GM12878 (cell line): ENCODE measurements around the gene IL11. TPM values are rescaled to one million over a fixed set of nuclear protein-coding genes. Genes with fewer than 3 reads are reported as not detected.

Experiments
- ATAC-seq: fragments of 200-7000 bp; cut with Tn5 transposase; 3 replicates; pipeline ENCODE4 v1.9.1; 2020; ENCODE audit warnings: mild to moderate bottlenecking, moderate library complexity
- BruUV-seq: library from RNA; stranded (reverse); fragments of 400-500 nt; replicated peaks from 2 replicates; lab custom pipeline; 2021; lab: Mats Ljungman, UMichigan
- CTCF ChIA-PET: fragments of 300-600 bp; sonication (Branson Sonifier 250); formaldehyde crosslinking; extraction: SDS; loops from one replicate; lab custom pipeline; 2021; ENCODE audit warnings: inconsistent platforms; lab: Yijun Ruan, JAX
- POLR2A ChIA-PET: fragments of 350-600 bp; formaldehyde crosslinking; extraction: SDS; loops from one replicate; lab custom pipeline; 2021; ENCODE audit warnings: inconsistent platforms; lab: Charles Lee
- RAD21 ChIA-PET: fragments of 300-600 bp; sonication (Branson Sonifier 250); formaldehyde crosslinking; loops from one replicate; lab custom pipeline; 2023; ENCODE audit warnings: antibody characterized with exemption; ENCODE audit not compliant: unreplicated experiment; lab: Charles Lee
- SMC1A ChIA-PET: fragments of 300-600 bp; sonication (Branson Sonifier 250); formaldehyde crosslinking; loops from one replicate; lab custom pipeline; 2023; ENCODE audit not compliant: unreplicated experiment, uncharacterized antibody; lab: Charles Lee
- DNase-seq: peaks from one replicate; pipeline ENCODE4 v3.0.0-alpha.2; 2011; ENCODE audit warnings: low read depth, low spot score
- FAIRE-seq: peaks from 3 replicates; lab custom pipeline; 2011; peaks lifted over from hg19 to GRCh38; lab: Jason Lieb, UNC
- H2AFZ ChIP-seq: 2 replicates; pipeline ENCODE4 v1.6.0; 2011; ENCODE audit warnings: low read depth, low read length, control low read depth; ENCODE audit not compliant: control insufficient read depth
- H3K27ac ChIP-seq: 2 replicates; pipeline ENCODE4 v1.5.1; 2011; ENCODE audit warnings: control low read depth; ENCODE audit not compliant: control insufficient read depth, insufficient read depth
- H3K27me3 ChIP-seq, 2 experiments: replicated peaks in 1 of 2; 2 replicates each; pipeline versions ENCODE4 v1.6.0 to v1.6.1; 2011; ENCODE audit warnings: low read length in 1 of 2; ENCODE audit not compliant: control insufficient read depth in 2 of 2, insufficient read depth in 2 of 2
- H3K36me3 ChIP-seq, 2 experiments: 2 replicates each; pipeline ENCODE4 v1.5.1; 2011; ENCODE audit warnings: low read length in 1 of 2; ENCODE audit not compliant: control insufficient read depth in 2 of 2, insufficient read depth in 2 of 2
- H3K4me1 ChIP-seq: 2 replicates; pipeline ENCODE4 v1.6.1; 2011; ENCODE audit warnings: mild to moderate bottlenecking, low read length, moderate library complexity, mixed read lengths; ENCODE audit not compliant: control insufficient read depth, insufficient read depth
- H3K4me2 ChIP-seq: 2 replicates; pipeline ENCODE4 v1.6.0; 2011; ENCODE audit warnings: control low read depth; ENCODE audit not compliant: control insufficient read depth, insufficient read depth
- H3K4me3 ChIP-seq: fragments of 200-600 bp; sonication (generic); 2 replicates; pipeline ENCODE4 v1.5.1; 2016
- H3K79me2 ChIP-seq: 2 replicates; pipeline ENCODE4 v1.6.0; 2011; ENCODE audit warnings: low read length; ENCODE audit not compliant: control insufficient read depth, insufficient read depth
- H3K9ac ChIP-seq: 2 replicates; pipeline ENCODE4 v1.8.0; 2011; ENCODE audit warnings: low read length, control low read depth, mixed read lengths; ENCODE audit not compliant: control insufficient read depth, insufficient read depth
- H3K9me3 ChIP-seq: replicated peaks from 3 replicates; pipeline ENCODE4 v1.5.1; 2011; ENCODE audit warnings: mild to moderate bottlenecking, low read length; ENCODE audit not compliant: control insufficient read depth, insufficient read depth
- H4K20me1 ChIP-seq: 2 replicates; pipeline ENCODE4 v1.6.0; 2011; ENCODE audit not compliant: control insufficient read depth, insufficient read depth
- BCL3 ChIP-seq: IDR thresholded peaks from 2 replicates; pipeline ENCODE4 v1.6.1; 2011; ENCODE audit warnings: borderline replicate concordance, low read depth, mild to moderate bottlenecking, moderate library complexity, low read length; ENCODE audit not compliant: insufficient read depth, poor library complexity, severe bottlenecking
- CHD1 ChIP-seq: IDR thresholded peaks from 2 replicates; pipeline ENCODE4 v1.6.1; 2012; ENCODE audit warnings: low read depth, low read length, improper control_type of control experiment
- CREB1 ChIP-seq: IDR thresholded peaks from 2 replicates; pipeline ENCODE4 v1.6.1; 2012; ENCODE audit warnings: low read depth, mild to moderate bottlenecking, inconsistent platforms
- HDAC2 ChIP-seq: fragments of 200-600 bp; sonication (generic); IDR thresholded peaks from 2 replicates; pipeline ENCODE4 v1.6.1; 2017
- KDM1A ChIP-seq: fragments of 200-600 bp; sonication (generic); IDR thresholded peaks from 2 replicates; pipeline ENCODE4 v1.6.1; 2016; ENCODE audit warnings: borderline replicate concordance
- LARP7 ChIP-seq: fragments of 450-650 bp; IDR thresholded peaks from 2 replicates; pipeline ENCODE4 v1.6.1; 2017; ENCODE audit warnings: mild to moderate bottlenecking
- NRF1 ChIP-seq: conservative IDR thresholded peaks from 2 replicates; pipeline ENCODE4 v1.6.1; 2011; ENCODE audit warnings: mild to moderate bottlenecking, low read depth, low read length, improper control_type of control experiment
- PRDM15 ChIP-seq: fragments of 450-650 bp; formaldehyde crosslinking; IDR thresholded peaks from 2 replicates; pipeline ENCODE4 v1.4.0; 2020; ENCODE audit warnings: mild to moderate bottlenecking, moderate library complexity
- SMAD5 ChIP-seq: IDR thresholded peaks from 2 replicates; pipeline ENCODE4 v1.6.1; 2016; ENCODE audit warnings: antibody characterized with exemption, low read depth
- TAF1 ChIP-seq: IDR thresholded peaks from 2 replicates; pipeline ENCODE4 v1.6.1; 2011; ENCODE audit warnings: mild to moderate bottlenecking, low read depth, low read length, borderline replicate concordance
- TBL1XR1 ChIP-seq: IDR thresholded peaks from 2 replicates; pipeline ENCODE4 v1.6.1; 2012; ENCODE audit warnings: low read depth, low read length, improper control_type of control experiment
- WGBS: methylation state at CpG from one replicate; pipeline ENCODE4 v1.1.6; 2016; ENCODE audit warnings: low lambda C conversion rate; ENCODE audit not compliant: insufficient replicate concordance, insufficient coverage; ENCODE audit errors: missing lambda C conversion rate; 5-methylcytosine and 5-hydroxymethylcytosine counted together
- in situ Hi-C: fragments of 300-500 bp; cut with MboI; formaldehyde crosslinking; loops from 9 replicates; pipeline ENCODE4 v1.14.3; 2018; ENCODE audit warnings: mixed read lengths
- intact Hi-C: fragments of 100-400 bp; cut with micrococcal nuclease; formaldehyde crosslinking; loops from one replicate; pipeline ENCODE4 v1.14.2; 2022; ENCODE audit not compliant: unreplicated experiment
- polyA plus RNA-seq, 11 experiments: library from polyadenylated mRNA; depleted of rRNA in 4 of 11; unstranded in 6 of 11; stranded (reverse) in 5 of 11; fragments of >200 nt; fragmentation: Nextera tagmentation in 4 of 11; fragmentation: Illumina TruSeq in 1 of 11; extraction: Ambion mirVana in 4 of 11; extraction: Trizol in 1 of 11; gene quantifications; 1 replicate in 1 of 11; 2 replicates in 10 of 11; pipeline versions ENCODE4 v1.2.1 to v1.2.3, GENCODE V29; 2011 to 2016; ENCODE audit warnings: inconsistent platforms in 2 of 11, missing spikeins in 2 of 11, low read depth in 1 of 11
- total RNA-seq, 4 experiments: library from RNA; depleted of rRNA in 3 of 4; stranded (reverse); fragments of >200 nt in 3 of 4; fragmentation: Illumina TruSeq in 1 of 4; extraction: Trizol in 1 of 4; gene quantifications; 2 replicates each; pipeline versions ENCODE4 v1.2.1 to v1.2.3, GENCODE V29; 2013 to 2021

The IL11 gene
- total and polyA plus RNA-seq, 10 of the 15 experiments (the other 5 are each of a cell fraction or from before 2014, with no cell fraction given): 0.15 TPM; not detected in 9

DNA sequence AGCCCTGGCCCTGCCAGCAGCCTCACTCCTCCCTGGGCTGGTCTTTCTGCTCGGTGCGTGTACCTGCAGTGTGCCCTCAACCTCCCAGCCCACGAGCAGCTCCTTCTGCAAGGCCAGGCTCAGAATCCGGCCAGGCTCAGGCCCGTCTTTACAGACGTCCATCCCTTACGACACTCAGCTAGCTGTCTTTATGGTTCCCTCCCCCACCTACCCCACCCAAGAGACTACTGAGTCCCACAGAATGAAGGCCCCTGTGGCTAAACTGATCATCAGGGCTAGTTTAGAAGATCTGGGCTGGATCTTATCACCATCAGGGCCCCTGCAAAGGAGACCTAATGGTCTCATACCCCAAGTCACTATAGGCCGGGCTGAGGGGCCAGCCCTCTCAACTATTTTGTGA, 55.9 kb downstream of the IL11 start:
- Histone ChIP-seq H3K9me3 (no peaks in the 10 kb centered on the region), H2AFZ (no peak overlapping the region), H3K27me3 (no peaks in the 10 kb centered on the region), H3K79me2 (no peaks in the 10 kb centered on the region), H3K9ac (no peak overlapping the region), H3K36me3 (no peaks in the 10 kb centered on the region), H3K4me1 (no peaks in the 10 kb centered on the region), H3K27ac (no peak overlapping the region), H3K4me2 (no peak overlapping the region), H4K20me1 (no peaks in the 10 kb centered on the region), H3K4me3 (no peak overlapping the region)
- TF ChIP-seq TAF1 (no peak), BCL3 (no peak), SMAD5 (no peak), PRDM15 (no peak), NRF1 (no peak), LARP7 (no peak), TBL1XR1 (no peak), HDAC2 (no peak), CREB1 (no peak), CHD1 (no peak), KDM1A (no peak)
- in situ Hi-C loops: no loop called here
- BruUV-seq: no TSS peak
- RAD21 ChIA-PET: no interaction called here
- FAIRE-seq: no peak
- SMC1A ChIA-PET: no interaction called here
- 38% methylated on average over 8 of the region's 8 CpGs for WGBS
- DNase-seq: no peak
- CTCF ChIA-PET: no interaction called here
- intact Hi-C loops: no loop called here
- POLR2A ChIA-PET: interaction anchor here (1.0 kb wide), 1 partner anchor 25 kb away, joined by 3 read pairs; the partner anchor contains the start of gene KMT5C
- ATAC-seq: no peak

Other genes with a start within 250 kb of the IL11 start
Only the 7 nearest of the 29 such genes appear.
- 6.8 and 7.7 TPM in 2 replicates for gene KMT5C, start 30.6 kb downstream of the IL11 start, total RNA-seq (2014; rRNA removed)
- gene KMT5C, start 30.6 kb downstream of the IL11 start, total RNA-seq (2014; rRNA removed; fragmentation: Illumina TruSeq; extraction: Trizol): 2.4 and 3.7 TPM in 2 replicates
- gene KMT5C, start 30.6 kb downstream of the IL11 start, total RNA-seq (2021): 13.2 and 15.8 TPM in 2 replicates
- gene KMT5C, start 30.6 kb downstream of the IL11 start, polyA plus RNA-seq (2011; rRNA removed): 5.7 and 9.3 TPM in 2 replicates
- gene KMT5C, start 30.6 kb downstream of the IL11 start, polyA plus RNA-seq (2014; fragmentation: Illumina TruSeq; extraction: Trizol): 1.3 and 2.3 TPM in 2 replicates
- under 1 TPM in 1 of 2 experiments, not detected in 1; 0.20 TPM for gene KMT5C, start 30.6 kb downstream of the IL11 start, polyA plus RNA-seq (2014; fragmentation: Nextera tagmentation; extraction: Ambion mirVana)
- gene KMT5C, start 30.6 kb downstream of the IL11 start, polyA plus RNA-seq (2014; rRNA removed): 10.5 and 11.9 TPM in 2 replicates
- 1 to 10 TPM; 4.1 to 4.3 TPM for gene KMT5C, start 30.6 kb downstream of the IL11 start, polyA plus RNA-seq (2016; fragmentation: Nextera tagmentation; extraction: Ambion mirVana)
- not detected in 2 replicates for gene COX6B2, start 15.7 kb downstream of the IL11 start, total RNA-seq (2014; rRNA removed)
- not detected in 2 replicates for gene COX6B2, start 15.7 kb downstream of the IL11 start, total RNA-seq (2014; rRNA removed; fragmentation: Illumina TruSeq; extraction: Trizol)
- not detected in 2 replicates for gene COX6B2, start 15.7 kb downstream of the IL11 start, total RNA-seq (2021)
- 0.09 TPM in 1 of 2 replicates, not detected in the other for gene COX6B2, start 15.7 kb downstream of the IL11 start, polyA plus RNA-seq (2011; rRNA removed)
- not detected in 2 replicates for gene COX6B2, start 15.7 kb downstream of the IL11 start, polyA plus RNA-seq (2014; fragmentation: Illumina TruSeq; extraction: Trizol)
- gene COX6B2, start 15.7 kb downstream of the IL11 start, polyA plus RNA-seq (2014; fragmentation: Nextera tagmentation; extraction: Ambion mirVana): under 1 TPM; 0.05 to 0.07 TPM
- gene COX6B2, start 15.7 kb downstream of the IL11 start, polyA plus RNA-seq (2014; rRNA removed): 0.06 and 0.14 TPM in 2 replicates
- gene COX6B2, start 15.7 kb downstream of the IL11 start, polyA plus RNA-seq (2016; fragmentation: Nextera tagmentation; extraction: Ambion mirVana): under 1 TPM in 1 of 2 experiments, not detected in 1; 0.08 TPM
- not detected in 2 replicates for gene GARIN5B, start 7.2 kb downstream of the IL11 start, total RNA-seq (2014; rRNA removed)
- not detected in 2 replicates for gene GARIN5B, start 7.2 kb downstream of the IL11 start, total RNA-seq (2014; rRNA removed; fragmentation: Illumina TruSeq; extraction: Trizol)
- gene GARIN5B, start 7.2 kb downstream of the IL11 start, total RNA-seq (2021): not detected in 2 replicates
- not detected in 2 replicates for gene GARIN5B, start 7.2 kb downstream of the IL11 start, polyA plus RNA-seq (2011; rRNA removed)
- not detected in 2 replicates for gene GARIN5B, start 7.2 kb downstream of the IL11 start, polyA plus RNA-seq (2014; fragmentation: Illumina TruSeq; extraction: Trizol)
- not detected for gene GARIN5B, start 7.2 kb downstream of the IL11 start, polyA plus RNA-seq (2014; fragmentation: Nextera tagmentation; extraction: Ambion mirVana)
- gene GARIN5B, start 7.2 kb downstream of the IL11 start, polyA plus RNA-seq (2014; rRNA removed): 0.18 TPM in 1 of 2 replicates, not detected in the other
- not detected for gene GARIN5B, start 7.2 kb downstream of the IL11 start, polyA plus RNA-seq (2016; fragmentation: Nextera tagmentation; extraction: Ambion mirVana)
- not detected in 2 replicates for gene TMEM190, start 6.4 kb upstream of the IL11 start, total RNA-seq (2014; rRNA removed)
- not detected in 2 replicates for gene TMEM190, start 6.4 kb upstream of the IL11 start, total RNA-seq (2014; rRNA removed; fragmentation: Illumina TruSeq; extraction: Trizol)
- not detected in 2 replicates for gene TMEM190, start 6.4 kb upstream of the IL11 start, total RNA-seq (2021)
- gene TMEM190, start 6.4 kb upstream of the IL11 start, polyA plus RNA-seq (2011; rRNA removed): not detected in 2 replicates
- not detected in 2 replicates for gene TMEM190, start 6.4 kb upstream of the IL11 start, polyA plus RNA-seq (2014; fragmentation: Illumina TruSeq; extraction: Trizol)
- gene TMEM190, start 6.4 kb upstream of the IL11 start, polyA plus RNA-seq (2014; fragmentation: Nextera tagmentation; extraction: Ambion mirVana): not detected
- not detected in 2 replicates for gene TMEM190, start 6.4 kb upstream of the IL11 start, polyA plus RNA-seq (2014; rRNA removed)
- not detected for gene TMEM190, start 6.4 kb upstream of the IL11 start, polyA plus RNA-seq (2016; fragmentation: Nextera tagmentation; extraction: Ambion mirVana)
- gene TMEM238, start 13.8 kb upstream of the IL11 start, total RNA-seq (2014; rRNA removed): 3.1 and 10.0 TPM in 2 replicates
- 0.18 and 0.58 TPM in 2 replicates for gene TMEM238, start 13.8 kb upstream of the IL11 start, total RNA-seq (2014; rRNA removed; fragmentation: Illumina TruSeq; extraction: Trizol)
- gene TMEM238, start 13.8 kb upstream of the IL11 start, total RNA-seq (2021): 16.9 and 17.9 TPM in 2 replicates
- 0.09 and 0.18 TPM in 2 replicates for gene TMEM238, start 13.8 kb upstream of the IL11 start, polyA plus RNA-seq (2011; rRNA removed)
- gene TMEM238, start 13.8 kb upstream of the IL11 start, polyA plus RNA-seq (2014; fragmentation: Illumina TruSeq; extraction: Trizol): 0.09 TPM in 1 of 2 replicates, not detected in the other
- gene TMEM238, start 13.8 kb upstream of the IL11 start, polyA plus RNA-seq (2014; fragmentation: Nextera tagmentation; extraction: Ambion mirVana): under 1 TPM; 0.05 to 0.10 TPM
- 4.9 and 9.1 TPM in 2 replicates for gene TMEM238, start 13.8 kb upstream of the IL11 start, polyA plus RNA-seq (2014; rRNA removed)
- gene TMEM238, start 13.8 kb upstream of the IL11 start, polyA plus RNA-seq (2016; fragmentation: Nextera tagmentation; extraction: Ambion mirVana): under 1 TPM in 1 of 2 experiments, not detected in 1; 0.94 TPM
- 717 and 1,079 TPM in 2 replicates for gene RPL28, start 15.5 kb upstream of the IL11 start, total RNA-seq (2014; rRNA removed)
- gene RPL28, start 15.5 kb upstream of the IL11 start, total RNA-seq (2014; rRNA removed; fragmentation: Illumina TruSeq; extraction: Trizol): 1,192 and 1,229 TPM in 2 replicates
- 3,542 and 3,611 TPM in 2 replicates for gene RPL28, start 15.5 kb upstream of the IL11 start, total RNA-seq (2021)
- 139 and 260 TPM in 2 replicates for gene RPL28, start 15.5 kb upstream of the IL11 start, polyA plus RNA-seq (2011; rRNA removed)
- gene RPL28, start 15.5 kb upstream of the IL11 start, polyA plus RNA-seq (2014; fragmentation: Illumina TruSeq; extraction: Trizol): 225 and 1,758 TPM in 2 replicates
- gene RPL28, start 15.5 kb upstream of the IL11 start, polyA plus RNA-seq (2014; fragmentation: Nextera tagmentation; extraction: Ambion mirVana): 100 to 1,000 TPM; 290 to 479 TPM
- gene RPL28, start 15.5 kb upstream of the IL11 start, polyA plus RNA-seq (2014; rRNA removed): 1,272 and 1,578 TPM in 2 replicates
- gene RPL28, start 15.5 kb upstream of the IL11 start, polyA plus RNA-seq (2016; fragmentation: Nextera tagmentation; extraction: Ambion mirVana): 100 to 1,000 TPM; 692 to 703 TPM
- gene UBE2S, start 37.3 kb upstream of the IL11 start, total RNA-seq (2014; rRNA removed): 517 and 640 TPM in 2 replicates
- gene UBE2S, start 37.3 kb upstream of the IL11 start, total RNA-seq (2014; rRNA removed; fragmentation: Illumina TruSeq; extraction: Trizol): 58.9 and 67.6 TPM in 2 replicates
- 258 and 260 TPM in 2 replicates for gene UBE2S, start 37.3 kb upstream of the IL11 start, total RNA-seq (2021)
- 46.6 and 82.3 TPM in 2 replicates for gene UBE2S, start 37.3 kb upstream of the IL11 start, polyA plus RNA-seq (2011; rRNA removed)
- 20.6 and 105 TPM in 2 replicates for gene UBE2S, start 37.3 kb upstream of the IL11 start, polyA plus RNA-seq (2014; fragmentation: Illumina TruSeq; extraction: Trizol)
- gene UBE2S, start 37.3 kb upstream of the IL11 start, polyA plus RNA-seq (2014; fragmentation: Nextera tagmentation; extraction: Ambion mirVana): 1 to 10 TPM; 2.3 to 5.1 TPM
- gene UBE2S, start 37.3 kb upstream of the IL11 start, polyA plus RNA-seq (2014; rRNA removed): 149 and 769 TPM in 2 replicates
- gene UBE2S, start 37.3 kb upstream of the IL11 start, polyA plus RNA-seq (2016; fragmentation: Nextera tagmentation; extraction: Ambion mirVana): 100 to 1,000 TPM; 323 to 417 TPM